Measurements from ENCODE around the gene CLCA1. TPM values are rescaled to one million over a fixed set of nuclear protein-coding genes. Genes with fewer than 3 reads are reported as not detected.

Gene CLCA1
- polyA plus RNA-seq, 1 of the 3 experiments (the other 2 are of a cell fraction): not detected

GRCh38 chr1:86498281-86498680 lies 29.6 kb downstream of the CLCA1 start:
- Histone ChIP-seq H3K36me3 (replicated peaks in 1 of 2; ENCODE audit: control insufficient read depth in 1 of 2, insufficient read depth in 2 of 2, low read length in 1 of 2) (no peaks in the 10 kb centered on the region), H3K4me2 (no peak overlapping the region), H4K20me1 (ENCODE audit: insufficient read depth) (no peaks in the 10 kb centered on the region), H3K79me2 (ENCODE audit: insufficient read depth) (no peaks in the 10 kb centered on the region), H3K27ac (ENCODE audit: low read depth in 2 of 2, low read length in 1 of 2) (no peak overlapping the region), H3K9ac (no peak overlapping the region), H2AFZ (ENCODE audit: low read depth) (no peak overlapping the region), H3K9me3 (no peaks in the 10 kb centered on the region), H3F3A (replicated peaks; ENCODE audit: insufficient read depth) (peaks cover 6% of the 10 kb centered on the region), H3K4me1 (ENCODE audit: control insufficient read depth in 1 of 2, insufficient read depth in 2 of 2, low read depth in 1 of 2, low read length in 1 of 2) (no peaks in the 10 kb centered on the region; a peak in 1 of 4 replicates), H3K27me3 (ENCODE audit: insufficient read depth) (peaks cover 5% of the 10 kb centered on the region; the same call in 1 of the 2 replicates), H3K9me2 (no peaks in the 10 kb centered on the region), H3K4me3 (ENCODE audit: low read depth in 2 of 2, low read length in 1 of 2) (no peak overlapping the region)
- ChIA-PET POLR2A (no interaction called here), CTCF (interaction anchor here (1.4 to 3.2 kb wide), 6 partner anchors 9 to 130 kb away, joined by 3 to 52 read pairs (median 6); no protein-coding TSS in a partner anchor)
- 15% methylated on average over 3 of the region's 3 CpGs for WGBS (ENCODE audit: low lambda C conversion rate)
- TF ChIP-seq RFX5 (IDR thresholded peaks at IDR 0.05; ENCODE audit: low read length) (no peak), JUND (IDR thresholded peaks at IDR 0.05) (no peak), FOSL2 (IDR thresholded peaks at IDR 0.05; ENCODE audit: borderline replicate concordance, low read depth) (no peak), RAD21 (IDR thresholded peaks at IDR 0.05; ENCODE audit: low read length) (no peak)
- TF ChIP-seq, protein P1, sequence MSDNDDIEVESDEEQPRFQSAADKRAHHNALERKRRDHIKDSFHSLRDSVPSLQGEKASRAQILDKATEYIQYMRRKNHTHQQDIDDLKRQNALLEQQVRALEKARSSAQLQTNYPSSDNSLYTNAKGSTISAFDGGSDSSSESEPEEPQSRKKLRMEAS (IDR thresholded peaks at IDR 0.05; ENCODE audit: low read depth): no peak
- TF ChIP-seq, protein P2, sequence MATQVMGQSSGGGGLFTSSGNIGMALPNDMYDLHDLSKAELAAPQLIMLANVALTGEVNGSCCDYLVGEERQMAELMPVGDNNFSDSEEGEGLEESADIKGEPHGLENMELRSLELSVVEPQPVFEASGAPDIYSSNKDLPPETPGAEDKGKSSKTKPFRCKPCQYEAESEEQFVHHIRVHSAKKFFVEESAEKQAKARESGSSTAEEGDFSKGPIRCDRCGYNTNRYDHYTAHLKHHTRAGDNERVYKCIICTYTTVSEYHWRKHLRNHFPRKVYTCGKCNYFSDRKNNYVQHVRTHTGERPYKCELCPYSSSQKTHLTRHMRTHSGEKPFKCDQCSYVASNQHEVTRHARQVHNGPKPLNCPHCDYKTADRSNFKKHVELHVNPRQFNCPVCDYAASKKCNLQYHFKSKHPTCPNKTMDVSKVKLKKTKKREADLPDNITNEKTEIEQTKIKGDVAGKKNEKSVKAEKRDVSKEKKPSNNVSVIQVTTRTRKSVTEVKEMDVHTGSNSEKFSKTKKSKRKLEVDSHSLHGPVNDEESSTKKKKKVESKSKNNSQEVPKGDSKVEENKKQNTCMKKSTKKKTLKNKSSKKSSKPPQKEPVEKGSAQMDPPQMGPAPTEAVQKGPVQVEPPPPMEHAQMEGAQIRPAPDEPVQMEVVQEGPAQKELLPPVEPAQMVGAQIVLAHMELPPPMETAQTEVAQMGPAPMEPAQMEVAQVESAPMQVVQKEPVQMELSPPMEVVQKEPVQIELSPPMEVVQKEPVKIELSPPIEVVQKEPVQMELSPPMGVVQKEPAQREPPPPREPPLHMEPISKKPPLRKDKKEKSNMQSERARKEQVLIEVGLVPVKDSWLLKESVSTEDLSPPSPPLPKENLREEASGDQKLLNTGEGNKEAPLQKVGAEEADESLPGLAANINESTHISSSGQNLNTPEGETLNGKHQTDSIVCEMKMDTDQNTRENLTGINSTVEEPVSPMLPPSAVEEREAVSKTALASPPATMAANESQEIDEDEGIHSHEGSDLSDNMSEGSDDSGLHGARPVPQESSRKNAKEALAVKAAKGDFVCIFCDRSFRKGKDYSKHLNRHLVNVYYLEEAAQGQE (IDR thresholded peaks at IDR 0.05; ENCODE audit: low read depth, low read length): no peak
- DNase-seq: no peak

DNA sequence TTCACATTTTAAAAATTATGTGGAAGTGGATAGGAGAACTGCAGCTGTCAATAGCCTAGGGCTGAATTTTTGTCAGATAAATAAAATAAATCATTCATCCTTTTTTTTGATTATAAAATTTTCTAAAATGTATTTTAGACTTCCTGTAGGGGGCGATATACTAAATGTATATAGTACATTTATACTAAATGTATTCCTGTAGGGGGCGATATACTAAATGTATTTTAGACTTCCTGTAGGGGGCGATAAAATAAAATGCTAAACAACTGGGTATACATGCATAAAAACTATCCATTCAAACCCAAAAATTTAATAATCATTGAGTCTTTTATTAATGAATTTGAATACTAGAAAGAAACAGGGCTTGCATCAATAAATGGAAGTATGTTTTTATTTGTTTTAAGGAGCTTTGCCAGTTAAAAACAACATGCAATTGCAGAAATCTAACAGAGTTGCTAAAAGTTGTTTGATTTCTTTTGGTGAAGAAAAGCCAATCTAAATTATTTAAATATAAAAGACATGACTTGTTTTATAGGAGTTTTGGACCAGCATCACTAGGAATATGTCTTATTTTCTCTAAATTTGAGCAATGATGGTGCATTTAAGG lies 31.4 kb downstream of the CLCA1 start:
- POLR2A ChIA-PET: no interaction called here
- Histone ChIP-seq H3K79me2 (ENCODE audit: insufficient read depth) (no peaks in the 10 kb centered on the region), H3K9ac (no peak overlapping the region), H3K4me1 (ENCODE audit: control insufficient read depth in 1 of 2, insufficient read depth in 2 of 2, low read depth in 1 of 2, low read length in 1 of 2) (no peaks in the 10 kb centered on the region; a peak in 1 of 4 replicates), H3K27me3 (ENCODE audit: insufficient read depth) (peaks cover 5% of the 10 kb centered on the region; the same call in 1 of the 2 replicates), H4K20me1 (ENCODE audit: insufficient read depth) (no peaks in the 10 kb centered on the region), H3K9me3 (no peaks in the 10 kb centered on the region), H3K27ac (ENCODE audit: low read depth in 2 of 2, low read length in 1 of 2) (no peak overlapping the region), H2AFZ (ENCODE audit: low read depth) (no peak overlapping the region), H3K4me2 (no peak overlapping the region), H3K4me3 (ENCODE audit: low read depth in 2 of 2, low read length in 1 of 2) (peak overlapping the region in 1 of 2 experiments; percentile 43; a peak in 1 of 4 replicates), H3F3A (replicated peaks; ENCODE audit: insufficient read depth) (peaks cover 6% of the 10 kb centered on the region), H3K36me3 (replicated peaks in 1 of 2; ENCODE audit: control insufficient read depth in 1 of 2, insufficient read depth in 2 of 2, low read length in 1 of 2) (no peaks in the 10 kb centered on the region), H3K9me2 (no peaks in the 10 kb centered on the region)
- TF ChIP-seq, protein P1 (IDR thresholded peaks at IDR 0.05; ENCODE audit: low read depth): no peak
- TF ChIP-seq IRF3 (IDR thresholded peaks at IDR 0.05; ENCODE audit: low read depth, low read length) (no peak), CTCF (IDR thresholded peaks at IDR 0.05) (peak; percentile 99)
- peak; percentile 25 for DNase-seq
- CTCF ChIA-PET: interaction anchor here (0.6 to 4.1 kb wide), 51 partner anchors 7 to 509 kb away, joined by 3 to 52 read pairs (median 4); partner anchors contain the start of gene SH3GLB1
- whole genome bisulfite sequencing (ENCODE audit: low lambda C conversion rate): 8% methylated on average over 3 of the region's 3 CpGs

Measured in SK-N-SH (cell line).